Neuronal stem cell (in vitro differentiated cells): Measurements from ENCODE around the gene HSF4.
A peak's percentile ranks its signal among the peaks of the same experiment; 100 is the strongest.

Experiments
- DNase-seq: peaks from one replicate; pipeline ENCODE4 v3.0.0-alpha.2; 2013; ENCODE audit warnings: low spot score
- H2AFZ ChIP-seq: one replicate; pipeline ENCODE4 v1.6.1; 2013; ENCODE audit warnings: mild to moderate bottlenecking, low read length, inconsistent platforms
- H2AK5ac ChIP-seq: 2 replicates; pipeline ENCODE4 v1.6.1; 2013; ENCODE audit warnings: low read depth, mild to moderate bottlenecking, inconsistent platforms, low read length, moderate library complexity, mixed read lengths
- H2BK120ac ChIP-seq: 2 replicates; pipeline ENCODE4 v1.6.1; 2013; ENCODE audit warnings: low read depth, mild to moderate bottlenecking, inconsistent platforms, low read length, moderate library complexity, mixed read lengths
- H2BK12ac ChIP-seq: one replicate; pipeline ENCODE4 v1.6.1; 2013; ENCODE audit warnings: low read length, inconsistent platforms
- H2BK15ac ChIP-seq: 2 replicates; pipeline ENCODE4 v1.6.1; 2013; ENCODE audit warnings: mild to moderate bottlenecking, low read length, inconsistent platforms, mixed read lengths
- H2BK5ac ChIP-seq: one replicate; pipeline ENCODE4 v1.6.1; 2013; ENCODE audit warnings: inconsistent platforms, mild to moderate bottlenecking, low read length, moderate library complexity
- H3K14ac ChIP-seq: one replicate; pipeline ENCODE4 v1.6.1; 2013; ENCODE audit warnings: low read length, inconsistent platforms
- H3K18ac ChIP-seq: 2 replicates; pipeline ENCODE4 v1.6.1; 2013; ENCODE audit warnings: low read length, inconsistent platforms
- H3K23ac ChIP-seq: 2 replicates; pipeline ENCODE4 v1.6.1; 2013; ENCODE audit warnings: low read depth, mild to moderate bottlenecking, mixed read lengths, low read length, inconsistent platforms; ENCODE audit not compliant: poor library complexity
- H3K27ac ChIP-seq: replicated peaks from 3 replicates; pipeline ENCODE4 v1.5.1; 2013; ENCODE audit warnings: low read length, inconsistent platforms
- H3K27me3 ChIP-seq, 3 experiments: 2 replicates each; pipeline ENCODE4 v1.6.1; 2013; ENCODE audit warnings: low read length in 3 of 3, mild to moderate bottlenecking in 2 of 3, inconsistent platforms in 1 of 3, low read depth in 1 of 3, mixed read lengths in 1 of 3, moderate library complexity in 1 of 3; ENCODE audit not compliant: control insufficient read depth in 3 of 3, insufficient read depth in 3 of 3
- H3K36me3 ChIP-seq, 2 donors: replicated peaks in 1 of 2; 2 replicates each; pipeline ENCODE4 v1.6.1; 2013; ENCODE audit warnings: low read length in 2 of 2; ENCODE audit not compliant: control insufficient read depth in 2 of 2, insufficient read depth in 2 of 2
- H3K4ac ChIP-seq: 2 replicates; pipeline ENCODE4 v1.6.1; 2013; ENCODE audit warnings: inconsistent platforms, mild to moderate bottlenecking, low read length, moderate library complexity
- H3K4me1 ChIP-seq, 2 donors: 1 replicate in 1 of 2; 2 replicates in 1 of 2; pipeline ENCODE4 v1.6.1; 2013; ENCODE audit warnings: low read length in 2 of 2, low read depth in 1 of 2; ENCODE audit not compliant: control insufficient read depth in 2 of 2, insufficient read depth in 1 of 2
- H3K4me2 ChIP-seq: one replicate; pipeline ENCODE4 v1.6.1; 2013; ENCODE audit warnings: mild to moderate bottlenecking, low read length, inconsistent platforms; ENCODE audit not compliant: insufficient read depth, poor library complexity, severe bottlenecking
- H3K4me3 ChIP-seq, 2 donors: 2 replicates each; pipeline ENCODE4 v1.5.1; 2013; ENCODE audit warnings: low read length in 2 of 2, mild to moderate bottlenecking in 2 of 2, inconsistent platforms in 1 of 2, moderate library complexity in 1 of 2
- H3K79me1 ChIP-seq: one replicate; pipeline ENCODE4 v1.6.1; 2013; ENCODE audit warnings: low read depth, mild to moderate bottlenecking, inconsistent platforms, low read length, moderate library complexity
- H3K9ac ChIP-seq: one replicate; pipeline ENCODE4 v1.6.1; 2013; ENCODE audit warnings: mild to moderate bottlenecking, low read depth, low read length, inconsistent platforms; ENCODE audit not compliant: poor library complexity
- H3K9me3 ChIP-seq, 2 donors: replicated peaks in 1 of 2; 2 replicates each; pipeline versions ENCODE3 to v1.6.1; 2013; ENCODE audit warnings: low read length in 2 of 2, mild to moderate bottlenecking in 2 of 2, inconsistent platforms in 1 of 2, low read depth in 1 of 2, mixed read lengths in 1 of 2, moderate library complexity in 1 of 2; ENCODE audit not compliant: control insufficient read depth in 2 of 2, insufficient read depth in 1 of 2
- H4K8ac ChIP-seq: one replicate; pipeline ENCODE4 v1.6.1; 2013; ENCODE audit warnings: low read depth, mild to moderate bottlenecking, inconsistent platforms, low read length, moderate library complexity
- H4K91ac ChIP-seq: one replicate; pipeline ENCODE4 v1.6.1; 2013; ENCODE audit warnings: low read length, low read depth, mild to moderate bottlenecking, inconsistent platforms; ENCODE audit not compliant: poor library complexity
- WGBS, 2 donors: extraction: QIAGEN DNeasy Blood & Tissue Kit; methylation state at CpG; one replicate each; pipeline ENCODE4 v1.1.7; 2013; ENCODE audit warnings: missing lambda C conversion rate in 2 of 2, mixed read lengths in 1 of 2; ENCODE audit not compliant: insufficient read length in 2 of 2, insufficient replicate concordance in 1 of 2; ENCODE audit errors: extremely low coverage in 2 of 2; 5-methylcytosine and 5-hydroxymethylcytosine counted together

Gene HSF4

DNA sequence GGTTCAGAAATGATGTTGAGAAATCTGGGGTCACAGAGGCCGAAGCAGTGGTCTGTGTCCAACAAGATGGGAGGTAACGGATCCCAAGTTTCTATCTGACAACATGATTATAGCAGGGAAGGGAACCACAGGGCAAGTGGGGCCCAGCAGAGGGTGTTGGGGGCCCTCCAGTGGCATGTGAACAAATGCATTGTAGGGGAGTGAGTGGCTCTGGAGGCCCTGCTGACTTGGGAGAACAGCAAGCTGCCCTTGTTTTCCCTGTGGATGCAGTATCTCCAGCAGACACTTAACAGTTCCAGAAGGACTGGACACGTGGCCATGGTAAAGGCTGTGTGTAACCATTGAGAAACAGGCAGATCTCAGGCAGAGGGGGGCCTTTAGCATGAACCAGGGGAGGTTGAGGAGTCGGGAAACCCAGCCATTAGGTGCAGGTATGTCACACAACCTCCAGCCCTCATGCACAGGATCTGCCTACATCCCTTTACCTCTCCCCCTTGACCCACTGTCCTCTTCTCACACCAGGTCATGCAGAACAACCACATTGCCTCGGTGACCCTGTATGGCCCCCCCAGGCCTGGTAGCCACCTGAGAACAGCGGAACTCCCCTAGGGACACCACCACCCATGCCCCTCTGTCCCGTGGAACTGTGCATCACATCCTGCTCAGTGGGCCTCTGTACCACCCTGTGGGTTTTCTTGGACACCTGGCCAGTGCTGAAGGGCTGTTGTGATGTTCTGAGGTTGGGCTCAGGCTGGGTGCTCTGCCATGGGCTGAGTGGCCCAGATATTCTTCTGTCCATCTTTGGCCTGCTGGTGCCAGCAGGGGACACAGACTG is 17.8 kb upstream of the HSF4 start:
- H2BK12ac ChIP-seq = no peak overlapping the region
- no peak overlapping the region for H3K27ac ChIP-seq
- H3K4me1 ChIP-seq = peaks cover 2% of the 10 kb centered on the region in 2 donors
- no peaks in the 10 kb centered on the region for H3K79me1 ChIP-seq
- H2BK120ac ChIP-seq = no peak overlapping the region
- H3K4me2 ChIP-seq = no peak overlapping the region
- H2BK15ac ChIP-seq = no peak overlapping the region
- H3K36me3 ChIP-seq = peaks cover 41 to 69% of the 10 kb centered on the region in 2 donors
- H3K4me3 ChIP-seq = no peak overlapping the region
- no peak overlapping the region for H3K4ac ChIP-seq
- no peak for DNase-seq
- no CpG with 5 or more reads among the region's 7 CpGs for WGBS, 2 donors
- no peak overlapping the region for H3K18ac ChIP-seq
- H3K9ac ChIP-seq = peak overlapping the region; percentile 12
- no peak overlapping the region for H4K91ac ChIP-seq
- H2BK5ac ChIP-seq = no peak overlapping the region
- H4K8ac ChIP-seq = no peak overlapping the region
- H2AFZ ChIP-seq = no peak overlapping the region
- H3K23ac ChIP-seq = no peak overlapping the region
- no peak overlapping the region for H2AK5ac ChIP-seq
- peaks cover 0 to 7% of the 10 kb centered on the region in 2 donors for H3K9me3 ChIP-seq
- peaks cover 7 to 28% (median 10%) of the 10 kb centered on the region in 3 experiments for H3K27me3 ChIP-seq
- no peak overlapping the region for H3K14ac ChIP-seq

DNA sequence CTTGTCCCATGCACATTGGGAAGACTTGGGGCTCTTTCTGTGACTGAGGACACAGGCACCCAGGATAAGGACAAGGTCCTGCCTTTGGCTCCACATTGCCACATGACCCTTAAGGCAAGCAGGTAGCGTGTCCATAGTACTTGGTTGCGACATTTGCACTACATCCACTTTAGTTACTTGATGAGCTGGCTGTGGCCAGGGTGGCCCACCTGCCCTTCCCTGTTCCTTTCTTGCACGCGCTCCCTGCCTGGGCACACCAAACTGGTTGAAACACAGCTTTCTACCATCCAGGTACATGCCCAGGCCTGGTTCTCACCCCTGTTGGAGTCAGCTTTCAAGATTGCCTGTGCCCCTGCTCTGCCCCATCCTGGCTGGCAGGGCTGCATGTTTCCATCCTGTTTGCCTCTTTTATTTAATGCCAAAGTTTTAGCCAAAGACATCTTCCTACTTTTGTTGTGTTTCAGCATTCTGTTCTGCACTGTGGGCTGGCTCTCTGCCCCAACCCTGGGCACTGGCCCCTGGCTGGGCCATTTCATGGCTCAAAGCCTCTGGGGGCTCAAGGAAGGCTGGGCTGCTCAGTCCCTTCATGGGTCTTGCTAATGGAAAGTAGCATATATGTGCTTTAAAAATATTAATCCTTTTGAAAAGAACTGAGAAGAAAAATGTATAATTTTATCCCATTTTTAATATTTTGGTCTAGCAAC is 17.0 kb upstream of the HSF4 start:
- Histone ChIP-seq H3K4me3 (no peak overlapping the region), H2BK15ac (no peak overlapping the region), H2BK12ac (no peak overlapping the region), H2BK120ac (no peak overlapping the region), H3K23ac (no peak overlapping the region), H4K8ac (no peak overlapping the region), H3K27me3 (peaks cover 11 to 34% (median 13%) of the 10 kb centered on the region in 3 experiments), H2AK5ac (no peak overlapping the region), H4K91ac (no peak overlapping the region), H3K27ac (no peak overlapping the region), H3K4me1 (peaks cover 2% of the 10 kb centered on the region in 2 donors), H3K18ac (no peak overlapping the region), H2BK5ac (no peak overlapping the region), H2AFZ (no peak overlapping the region), H3K4me2 (no peak overlapping the region), H3K36me3 (peaks cover 37 to 60% of the 10 kb centered on the region in 2 donors), H3K4ac (no peak overlapping the region), H3K14ac (no peak overlapping the region), H3K79me1 (no peaks in the 10 kb centered on the region), H3K9me3 (peaks cover 0 to 7% of the 10 kb centered on the region in 2 donors), H3K9ac (no peak overlapping the region)
- no peak for DNase-seq
- WGBS, 2 donors = no CpG with 5 or more reads among the region's 4 CpGs

DNA sequence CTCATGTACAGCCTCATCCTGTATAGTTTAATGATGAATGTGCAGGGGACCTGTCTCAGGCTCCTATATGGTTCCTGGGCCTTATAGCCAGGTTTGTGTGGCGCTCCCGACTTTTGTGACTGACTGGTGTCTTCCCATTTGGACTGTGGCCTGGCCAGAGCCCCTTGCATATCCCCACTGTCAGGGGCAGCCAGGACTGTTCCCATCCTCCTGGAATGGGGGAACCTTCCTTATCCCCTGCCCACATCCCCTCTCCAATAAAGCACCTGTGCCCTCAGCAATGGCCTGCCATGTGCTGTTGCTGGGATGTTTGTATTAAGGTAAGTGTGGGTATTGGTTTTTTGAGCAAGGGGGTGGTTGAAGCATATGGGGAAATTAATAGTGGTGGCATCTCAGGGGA is 16.3 kb upstream of the HSF4 start:
- H3K23ac ChIP-seq = no peak overlapping the region

More for the DNA sequence above, 16.3 kb upstream of the HSF4 start:
- Histone ChIP-seq H3K14ac (no peak overlapping the region), H3K4me3 (no peak overlapping the region), H2BK15ac (no peak overlapping the region), H2BK12ac (no peak overlapping the region), H3K27ac (no peak overlapping the region), H3K27me3 (peaks cover 13 to 40% (median 19%) of the 10 kb centered on the region in 3 experiments), H3K4me2 (no peak overlapping the region), H3K79me1 (no peaks in the 10 kb centered on the region), H3K4ac (no peak overlapping the region), H2AFZ (no peak overlapping the region), H4K8ac (no peak overlapping the region), H4K91ac (no peak overlapping the region), H2AK5ac (no peak overlapping the region), H2BK5ac (no peak overlapping the region), H3K18ac (no peak overlapping the region), H2BK120ac (no peak overlapping the region), H3K4me1 (peaks cover 2% of the 10 kb centered on the region in 2 donors), H3K9ac (no peak overlapping the region), H3K9me3 (peaks cover 0 to 7% of the 10 kb centered on the region in 2 donors), H3K36me3 (peaks cover 33 to 54% of the 10 kb centered on the region in 2 donors)
- no CpG with 5 or more reads among the region's 2 CpGs for WGBS, 2 donors
- no peak for DNase-seq
